NCI-H1694 (cell line): ENCODE results near the gene BHLHA15.

ENCODE experiments used
- DNase-seq: peaks from one replicate; lab custom pipeline; 2025; lab: John Stamatoyannopoulos, UW

BHLHA15 gene

GRCh38 chr7:98211221-98211675, at the start of gene BHLHA15:
TSS of gene BHLHA15 (plus strand) at chr7:98211439. CDS start at chr7:98212310, 871 bp downstream.
- DNase-seq, result no peak

GRCh38 chr7:98162758-98163157, 48.5 kb upstream of the BHLHA15 start:
- DNase-seq, result no peak

DNA sequence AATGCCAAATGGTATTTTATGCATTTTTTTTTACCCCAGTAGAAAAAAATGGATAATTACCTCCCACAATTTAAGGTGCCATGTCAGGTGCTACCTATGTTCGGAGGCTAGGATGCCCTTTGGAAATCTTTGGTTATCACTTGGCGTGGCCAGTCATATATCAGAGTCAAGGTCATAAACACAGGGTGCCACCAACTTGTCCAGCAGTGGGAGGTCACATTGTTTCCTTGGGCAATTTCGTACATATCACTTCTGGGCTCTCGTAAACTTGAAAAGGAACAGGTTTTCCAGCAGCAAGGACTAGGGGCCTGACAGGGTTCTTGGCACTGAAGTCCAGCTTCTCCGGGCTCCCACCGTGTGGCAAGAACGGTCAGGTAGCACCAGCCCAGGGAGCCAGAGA, 48.0 kb upstream of the BHLHA15 start:
- DNase-seq, result no peak

DNA sequence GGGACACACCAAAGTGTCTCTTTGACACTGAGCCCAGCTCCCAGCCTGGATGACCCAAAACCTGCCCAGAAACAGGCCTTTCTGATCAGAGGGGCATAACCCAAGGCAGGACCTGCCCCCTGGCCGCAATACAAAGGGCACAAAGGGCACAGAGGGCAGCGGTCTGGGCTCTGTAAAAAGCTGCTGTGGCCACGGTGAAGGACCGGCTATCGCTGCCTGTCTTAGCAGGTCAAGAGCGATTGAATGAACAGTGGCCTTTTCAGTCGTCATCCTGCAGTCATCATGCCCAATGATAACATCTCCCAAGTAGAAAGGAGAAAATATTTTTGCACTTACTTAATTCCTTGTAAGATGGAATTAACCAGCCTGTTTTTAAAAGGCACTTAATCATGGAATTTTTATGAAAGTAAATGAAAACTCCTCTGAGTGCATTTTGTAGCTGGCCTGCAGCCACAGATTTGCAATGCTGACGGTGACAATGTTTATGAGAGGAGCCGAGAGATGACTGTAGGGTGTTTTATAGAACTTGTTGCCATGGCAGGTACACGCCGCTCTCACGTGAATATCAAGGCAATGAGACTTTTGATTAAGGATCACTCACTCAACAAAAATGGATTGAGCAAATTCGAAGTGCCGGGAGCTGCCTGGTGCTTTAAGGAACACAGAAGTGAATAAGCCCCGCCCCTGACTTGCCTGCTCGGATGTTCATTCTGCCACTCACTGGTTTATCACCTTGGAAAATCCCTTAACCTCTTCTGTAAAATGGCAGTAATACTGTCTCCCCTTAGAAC, 47.3 kb upstream of the BHLHA15 start:
- DNase-seq, result no peak

GRCh38 chr7:98165827-98166667, 45.2 kb upstream of the BHLHA15 start:
- DNase-seq, result peak; percentile 4

GRCh38 chr7:98166668-98166970, 44.6 kb upstream of the BHLHA15 start:
- no peak for DNase-seq

- no peak for DNase-seq
These were observed 43.6 kb upstream of the BHLHA15 start for GRCh38 chr7:98167653-98168052.

DNA sequence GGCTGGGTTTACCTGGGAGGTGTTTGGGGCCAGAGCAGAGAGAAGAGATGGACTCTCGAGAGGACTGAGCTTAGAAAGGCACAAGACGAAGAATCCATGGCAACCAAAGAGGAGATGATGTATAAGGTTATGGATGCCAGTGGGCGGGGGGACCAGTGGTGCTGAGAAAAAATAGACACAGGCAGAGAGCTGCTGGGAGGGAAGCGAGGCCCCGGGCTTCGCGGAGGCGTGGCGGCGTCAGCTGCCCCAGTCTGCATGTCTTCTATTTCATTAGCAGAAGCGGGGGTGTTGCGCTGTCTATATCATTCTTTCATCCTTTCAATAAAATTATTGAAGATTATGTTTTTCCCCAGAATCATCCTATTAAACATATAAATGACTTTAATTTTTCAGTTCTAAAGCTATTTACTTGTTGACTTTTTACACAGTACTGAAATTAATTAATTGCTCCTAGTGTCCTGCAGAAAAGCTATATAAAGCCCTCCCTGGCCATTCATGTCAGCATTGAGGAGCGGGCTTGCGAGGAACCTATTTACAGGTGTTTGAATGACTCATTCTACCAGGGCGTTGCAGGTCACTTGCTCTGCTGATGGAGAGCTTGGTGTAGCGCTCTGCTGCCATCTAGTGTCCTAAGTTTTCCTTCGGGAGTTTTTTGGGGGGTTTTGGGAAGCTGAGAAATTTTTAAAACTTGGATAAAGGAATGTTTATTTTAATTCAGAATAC, 42.9 kb upstream of the BHLHA15 start:
- DNase-seq, result peak; percentile 44

DNA sequence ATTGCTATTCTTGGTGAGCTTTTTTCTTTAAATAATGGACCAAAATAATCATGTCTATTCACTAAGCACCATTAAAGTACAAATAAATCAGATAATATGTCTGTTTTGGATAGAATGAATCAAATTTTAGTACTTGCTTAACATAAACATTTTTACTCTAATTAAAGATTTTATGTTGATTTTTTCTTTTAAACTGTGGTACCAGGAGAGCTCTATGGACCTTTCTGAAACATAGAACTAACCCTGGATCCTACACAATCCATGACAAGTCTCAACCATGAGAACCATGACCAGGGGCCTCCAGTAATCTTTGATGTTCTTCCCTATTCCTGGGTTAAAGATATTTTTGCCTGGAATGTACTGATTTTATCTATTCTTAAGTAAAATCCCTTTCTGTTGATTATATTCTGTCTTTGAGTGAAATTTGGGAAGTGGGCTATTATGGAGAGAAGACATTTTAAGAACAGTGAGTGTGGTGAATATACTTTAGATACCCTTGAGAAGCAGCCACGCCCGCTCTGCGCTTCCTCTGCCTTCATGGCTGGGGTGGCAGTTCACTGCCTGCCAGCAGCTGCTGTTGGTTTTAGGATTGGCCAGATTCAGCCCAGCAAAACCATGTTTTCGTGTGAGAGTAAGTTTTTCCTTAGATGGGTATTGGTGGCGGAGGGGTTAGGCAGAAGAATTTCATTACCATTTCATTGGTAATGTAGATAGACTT, 42.2 kb upstream of the BHLHA15 start:
- DNase-seq, result no peak

- no peak for DNase-seq
These were observed 40.3 kb upstream of the BHLHA15 start for GRCh38 chr7:98170966-98171365.

DNA sequence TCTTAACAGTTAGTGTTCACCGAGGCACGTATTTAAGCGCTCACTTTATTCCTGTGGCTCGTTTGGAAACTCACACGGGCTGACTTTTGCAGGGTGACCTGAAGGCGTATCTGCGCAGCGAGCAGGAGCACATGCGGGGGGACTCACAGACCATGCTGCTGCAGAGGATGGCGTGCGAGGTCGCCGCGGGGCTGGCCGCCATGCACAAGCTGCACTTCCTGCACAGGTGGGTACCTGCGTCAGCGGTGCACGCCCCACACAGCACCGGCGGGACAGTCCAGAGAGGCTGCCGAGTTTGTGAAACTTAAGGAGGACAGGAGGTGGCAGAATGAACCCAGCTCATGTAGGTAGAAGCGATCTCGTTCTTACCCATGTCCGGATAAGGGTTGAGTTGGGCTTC, 39.8 kb upstream of the BHLHA15 start:
- no peak for DNase-seq

DNA sequence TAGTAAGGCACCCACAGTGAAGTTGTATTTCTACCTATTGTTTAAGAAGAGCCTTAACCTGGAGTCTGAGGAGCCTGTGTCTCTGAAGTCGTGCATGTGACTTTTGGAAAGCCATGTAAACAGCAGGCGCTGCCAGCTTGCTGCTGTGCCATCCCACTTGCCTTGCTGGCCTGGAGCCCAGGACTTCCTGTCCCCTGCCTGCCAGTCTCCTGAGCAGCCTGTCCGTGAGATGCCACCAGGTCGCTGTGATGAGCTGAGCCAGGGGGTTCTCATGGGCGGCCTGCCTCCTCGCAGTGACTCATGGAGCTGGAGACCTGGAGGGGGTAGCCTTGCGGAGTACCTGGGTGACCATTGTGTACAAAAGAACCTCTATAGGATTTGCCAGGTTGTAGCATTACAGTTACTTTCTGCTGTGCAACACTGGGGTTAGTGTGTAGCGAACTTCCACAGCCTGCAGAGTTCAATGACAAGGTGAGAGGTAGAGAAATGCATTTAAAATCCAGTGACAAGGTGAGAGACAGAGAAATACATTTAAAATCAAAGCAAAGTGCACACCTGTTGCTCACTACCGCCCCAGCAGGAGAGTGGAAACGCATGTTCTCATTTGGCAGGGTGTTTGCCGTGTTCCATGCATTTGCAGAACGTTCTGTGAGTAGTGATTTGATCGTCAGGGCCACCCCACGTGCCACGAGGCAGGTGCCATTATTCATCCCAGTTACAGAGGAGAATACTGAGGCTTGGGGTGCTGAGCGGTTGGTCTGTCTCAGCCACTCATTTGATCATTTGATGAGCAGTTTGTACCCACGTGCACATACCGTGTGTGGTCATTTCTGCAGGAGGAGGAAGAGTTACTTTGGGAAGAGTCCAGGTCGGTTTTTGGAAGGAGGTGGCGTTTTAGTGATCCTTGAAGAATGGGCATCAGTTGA, 36.6 kb upstream of the BHLHA15 start:
- DNase-seq, result peak; percentile 17

GRCh38 chr7:98175260-98175940, 35.8 kb upstream of the BHLHA15 start:
- no peak for DNase-seq

GRCh38 chr7:98177553-98177952, 33.7 kb upstream of the BHLHA15 start:
- no peak for DNase-seq

- DNase-seq, result no peak
These were observed 32.9 kb upstream of the BHLHA15 start for GRCh38 chr7:98178321-98178720.

- no peak for DNase-seq
These were observed 32.3 kb upstream of the BHLHA15 start for GRCh38 chr7:98178762-98179490.

- DNase-seq, result no peak
These were observed 30.5 kb upstream of the BHLHA15 start for GRCh38 chr7:98180751-98181150.

DNA sequence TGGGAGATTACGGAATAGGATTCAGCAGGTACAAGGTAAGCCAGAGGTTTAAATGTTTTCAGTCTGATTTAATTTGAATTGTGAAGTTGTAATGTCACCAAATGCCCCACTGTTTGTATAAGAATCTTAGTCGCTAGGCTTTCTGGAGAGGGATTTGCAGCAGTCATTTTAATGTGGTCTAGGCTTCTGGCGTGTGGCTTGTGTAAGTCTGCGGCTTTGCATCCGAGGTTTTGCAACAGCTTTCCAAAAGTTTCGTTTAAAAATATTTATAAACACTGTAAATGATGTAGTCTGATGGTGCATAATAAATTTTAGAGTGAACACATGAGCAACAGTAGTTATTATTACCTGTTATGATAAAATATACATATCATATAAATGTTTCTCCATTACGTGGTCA, 26.1 kb upstream of the BHLHA15 start:
- DNase-seq, result no peak

DNA sequence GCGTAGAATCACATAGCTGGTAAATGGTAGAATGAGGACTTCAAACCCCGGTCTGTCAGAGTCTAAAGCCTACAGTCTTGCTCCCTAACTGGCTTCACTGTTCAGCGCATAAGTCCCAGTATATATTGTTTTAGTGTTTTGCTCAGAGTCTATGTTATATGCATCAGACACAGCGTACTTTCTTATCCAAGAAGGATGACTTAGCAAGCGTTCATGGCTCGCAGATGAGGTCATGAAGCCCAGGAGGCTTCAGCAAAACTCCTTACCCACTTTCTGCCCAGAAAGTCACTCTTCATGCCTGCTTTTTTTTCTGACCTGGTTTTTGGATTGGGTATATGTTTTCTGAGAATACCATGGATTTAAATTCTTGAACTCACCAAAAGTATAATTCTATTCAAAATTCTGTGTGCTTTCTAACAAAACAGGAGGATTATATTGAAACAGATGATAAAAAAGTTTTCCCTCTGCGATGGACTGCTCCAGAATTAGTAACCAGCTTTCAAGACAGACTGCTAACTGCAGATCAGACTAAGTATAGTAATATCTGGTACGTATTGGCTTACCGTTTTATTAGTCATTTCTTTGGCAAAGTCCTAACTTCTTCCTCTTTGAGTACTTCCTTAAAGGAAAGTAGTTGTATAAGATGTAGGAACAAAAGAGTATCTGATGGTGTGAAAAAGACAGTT, 24.6 kb upstream of the BHLHA15 start:
- no peak for DNase-seq
